Activated CD4-positive, alpha-beta T cell treated with anti-CD3 and anti-CD28 coated beads for 24 hours (primary cell): ENCODE results near the gene DROSHA.

Experiments
- DNase-seq, 2 donors: peaks; one replicate each; pipeline ENCODE4 v3.0.0-alpha.2; 2020; ENCODE audit warnings: low read depth in 2 of 2

DROSHA gene

GRCh38 chr5:31530541-31531265, 1.2 kb downstream of the DROSHA start:
- DNase-seq = no peak

- DNase-seq = no peak
These were observed 8.9 kb downstream of the DROSHA start for GRCh38 chr5:31523041-31523440.

GRCh38 chr5:31516802-31517201, 15.1 kb downstream of the DROSHA start:
- no peak for DNase-seq

DNA sequence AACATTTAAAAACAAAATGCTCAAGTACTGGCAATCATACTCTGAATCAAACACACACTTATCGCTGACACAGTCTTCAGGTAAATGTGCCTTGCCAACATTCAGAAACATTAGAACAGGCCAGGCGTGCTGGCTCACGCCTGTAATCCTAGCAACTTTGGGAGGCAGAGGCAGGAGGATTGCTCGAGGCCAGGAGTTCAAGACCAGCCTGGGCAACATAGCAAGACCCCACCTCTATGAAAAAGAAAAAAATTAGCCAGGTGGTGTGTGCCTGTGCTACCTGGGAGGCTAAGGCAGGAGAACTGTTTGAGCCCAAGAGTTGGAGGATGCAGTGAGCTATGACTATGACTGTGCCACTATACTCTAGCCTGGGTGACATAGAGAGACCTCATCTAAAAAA, 20.6 kb downstream of the DROSHA start:
- DNase-seq = no peak

DNA sequence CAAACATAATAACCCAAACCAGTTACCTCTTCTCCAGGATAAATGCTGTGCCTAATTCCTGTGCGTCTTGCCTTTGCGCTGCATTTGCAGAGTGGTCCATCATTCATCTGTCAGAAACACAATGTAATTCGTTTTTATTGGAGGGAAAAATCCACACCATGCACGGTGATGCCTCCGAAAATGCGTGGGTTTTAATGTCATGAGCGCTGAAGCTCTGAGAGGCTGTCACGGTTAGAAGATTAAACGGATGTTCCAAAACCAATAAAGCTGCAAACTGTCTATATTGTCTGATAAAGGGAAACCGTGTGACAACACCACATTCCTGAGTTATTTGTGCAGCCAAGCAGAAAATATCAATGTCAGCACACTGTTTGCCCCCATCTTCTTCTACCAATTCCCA, 27.4 kb downstream of the DROSHA start:
- DNase-seq = no peak

GRCh38 chr5:31502506-31502905, 29.4 kb downstream of the DROSHA start:
- DNase-seq = no peak

DNA sequence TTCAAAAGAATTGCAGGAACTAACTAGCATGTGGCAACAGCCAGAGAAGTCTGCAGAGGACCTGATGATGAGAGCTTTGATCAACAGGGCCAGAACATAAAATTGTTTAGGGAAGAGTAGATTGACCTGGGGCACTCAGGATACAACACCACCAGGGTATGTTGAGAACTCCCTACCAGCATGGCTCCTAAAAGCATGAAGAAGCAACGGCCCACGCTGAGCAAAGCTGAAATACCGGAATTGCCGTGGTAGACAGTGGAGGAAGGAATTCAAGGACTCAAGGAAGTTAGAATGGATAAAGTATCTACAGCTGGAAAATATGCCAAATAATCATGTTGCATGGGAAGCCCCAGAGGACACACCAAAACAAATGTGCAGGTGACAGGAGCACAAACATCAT, 31.6 kb downstream of the DROSHA start:
- no peak for DNase-seq

DNA sequence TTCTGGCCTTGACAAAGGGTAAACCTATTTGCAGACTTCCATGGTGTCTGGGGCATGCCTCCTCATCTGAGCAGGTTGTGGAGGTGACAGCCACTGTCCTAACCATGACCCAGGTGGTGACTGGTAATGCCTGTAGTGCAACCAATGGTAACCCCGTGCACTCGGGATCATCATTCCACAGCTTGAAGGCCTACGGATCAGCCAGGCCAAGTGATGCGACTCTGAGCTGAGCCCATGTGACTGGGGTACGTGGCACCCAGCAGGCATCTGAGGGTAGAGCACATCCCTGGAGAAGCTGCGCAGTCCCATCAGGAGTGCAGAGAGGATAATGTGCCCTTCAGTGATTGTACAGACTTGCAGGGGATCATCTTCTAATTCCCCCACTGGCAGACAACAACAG, 35.0 kb downstream of the DROSHA start:
- no peak for DNase-seq

GRCh38 chr5:31496301-31496700, 35.6 kb downstream of the DROSHA start:
- DNase-seq = no peak

DNA sequence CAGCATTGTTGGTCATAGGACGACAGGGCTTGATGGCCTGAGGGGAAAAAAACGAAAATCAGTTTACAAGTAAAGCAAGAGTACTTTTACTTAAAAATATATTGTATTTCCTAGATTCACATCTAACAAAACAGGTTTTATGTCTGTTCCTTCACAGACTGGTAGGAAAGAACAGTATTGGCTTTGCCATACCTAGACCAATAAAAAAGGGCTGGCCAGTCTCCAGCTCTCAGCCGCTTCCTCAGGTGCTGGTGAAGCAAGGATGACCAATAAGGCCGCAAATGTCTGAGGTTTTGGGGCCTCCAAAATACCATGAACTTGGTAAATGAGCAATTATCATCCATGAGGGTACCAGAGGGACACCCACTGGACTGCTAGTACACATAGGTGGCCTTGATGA, 36.6 kb downstream of the DROSHA start:
- DNase-seq = no peak

DNA sequence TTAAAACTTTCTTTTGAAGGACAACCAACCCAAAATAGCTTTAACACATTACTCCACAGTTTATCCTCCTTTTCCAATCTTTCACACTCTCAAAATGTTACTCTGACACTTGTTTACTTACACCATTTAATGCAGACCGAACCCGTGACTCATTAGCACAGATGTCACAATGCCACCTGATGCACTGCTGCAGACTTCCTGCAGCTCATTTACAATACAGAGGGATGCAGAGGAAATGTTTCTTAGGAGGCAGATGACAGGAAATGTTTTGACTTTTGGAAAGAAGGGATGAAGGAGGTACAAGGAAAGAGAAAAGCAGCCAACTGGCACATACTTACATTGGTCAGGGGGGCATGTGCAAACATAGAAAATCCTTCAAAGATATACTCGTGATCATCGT, 39.0 kb downstream of the DROSHA start:
- no peak for DNase-seq

- DNase-seq = no peak
These were observed 44.4 kb downstream of the DROSHA start for GRCh38 chr5:31487506-31487905.

DNA sequence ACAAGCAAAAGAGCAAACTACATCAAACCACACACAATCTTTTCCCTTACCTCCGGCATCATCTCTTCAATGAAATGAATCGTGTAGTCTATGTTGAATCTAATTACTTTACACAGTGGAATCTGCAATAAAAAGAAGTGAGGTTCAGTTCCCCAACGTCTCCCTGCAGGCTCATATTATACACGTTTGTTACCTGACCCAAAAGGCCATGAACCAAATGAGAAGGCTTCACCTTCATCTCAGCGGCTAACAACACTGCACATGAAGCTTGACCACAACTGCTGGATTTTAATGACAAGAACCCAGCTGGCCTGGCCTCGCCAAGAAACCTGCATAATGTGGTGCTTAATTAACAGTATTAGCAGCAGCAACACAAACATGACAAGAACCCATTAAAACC, 45.5 kb downstream of the DROSHA start:
- DNase-seq = no peak

DNA sequence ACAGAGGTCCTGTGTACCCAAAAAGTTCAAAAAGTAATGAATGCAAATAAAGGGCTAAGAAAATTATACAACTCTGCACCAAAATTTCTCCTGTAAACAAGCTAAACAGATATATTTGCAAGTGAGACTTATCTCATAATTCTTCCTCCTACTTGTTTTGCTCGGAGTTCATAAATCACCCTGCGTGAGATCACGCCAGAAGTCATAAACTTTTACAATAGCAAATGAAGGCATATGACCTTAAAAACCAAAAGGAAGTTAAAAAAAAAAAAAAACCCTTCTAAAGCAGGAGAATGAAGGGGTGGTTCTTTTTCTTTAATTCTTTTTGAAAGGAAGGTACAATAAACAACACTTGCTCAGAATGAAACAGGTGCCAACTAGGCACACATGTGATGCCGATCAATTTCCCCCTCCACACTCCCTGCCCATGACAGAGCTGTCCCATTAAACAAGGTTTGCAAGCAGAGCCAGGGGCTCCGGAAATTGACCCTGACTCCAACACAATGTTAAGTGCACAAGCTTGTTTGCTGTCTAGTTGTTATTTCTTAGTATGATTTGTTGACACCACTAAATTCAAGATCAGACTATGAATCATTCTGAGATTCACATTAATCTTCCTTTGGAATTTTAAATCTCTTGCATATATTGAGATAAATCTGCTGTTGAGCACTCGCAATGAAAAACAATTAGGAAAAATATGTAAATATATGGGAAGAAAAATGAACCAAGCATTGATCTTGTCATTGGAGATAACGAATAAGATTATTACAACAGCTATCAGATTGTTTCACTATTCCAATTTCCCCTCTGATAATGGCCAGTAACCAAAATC, 46.3 kb downstream of the DROSHA start:
- no peak for DNase-seq

- DNase-seq = no peak
These were observed 50.2 kb downstream of the DROSHA start for GRCh38 chr5:31481531-31482165.

- DNase-seq = no peak
These were observed 52.2 kb downstream of the DROSHA start for GRCh38 chr5:31479706-31480105.

GRCh38 chr5:31478901-31479300, 53.0 kb downstream of the DROSHA start:
- DNase-seq = no peak

DNA sequence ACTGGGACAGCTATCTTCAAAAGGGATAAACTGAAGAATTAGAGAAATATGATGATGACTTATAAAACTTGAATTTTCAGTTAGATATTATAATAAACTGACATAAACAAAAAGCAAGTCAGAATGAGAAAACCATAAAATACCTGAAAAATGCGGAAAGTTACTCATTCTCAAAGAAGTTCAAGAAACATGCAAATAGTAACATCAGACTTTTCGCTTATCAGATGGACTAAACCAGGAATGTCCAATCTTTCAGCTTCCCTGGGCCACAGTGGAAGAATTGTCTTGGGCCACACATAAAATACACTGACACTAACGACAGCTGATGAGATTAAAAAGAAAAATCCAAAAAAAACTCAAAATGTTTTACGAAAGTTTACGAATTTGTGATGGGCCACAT, 53.9 kb downstream of the DROSHA start:
- no peak for DNase-seq

DNA sequence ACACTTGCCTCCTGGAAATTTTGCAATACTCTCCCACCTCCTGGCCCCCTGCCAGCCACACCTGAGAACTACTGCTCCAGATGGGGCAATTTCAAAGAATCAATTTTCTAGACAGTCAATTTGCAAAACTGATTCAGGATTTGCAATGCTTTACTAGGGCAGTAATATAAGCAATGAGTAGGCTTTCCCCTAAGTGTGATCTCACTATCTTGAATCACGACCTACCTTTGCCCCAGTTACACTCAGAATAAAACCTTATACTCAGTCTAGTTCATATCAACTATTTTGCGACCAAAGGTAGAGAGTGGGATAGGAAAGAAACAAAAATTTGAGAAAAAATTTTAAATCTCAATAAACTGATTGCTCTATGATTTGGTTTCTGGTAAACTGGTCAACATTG, 54.4 kb downstream of the DROSHA start:
- DNase-seq = no peak

DNA sequence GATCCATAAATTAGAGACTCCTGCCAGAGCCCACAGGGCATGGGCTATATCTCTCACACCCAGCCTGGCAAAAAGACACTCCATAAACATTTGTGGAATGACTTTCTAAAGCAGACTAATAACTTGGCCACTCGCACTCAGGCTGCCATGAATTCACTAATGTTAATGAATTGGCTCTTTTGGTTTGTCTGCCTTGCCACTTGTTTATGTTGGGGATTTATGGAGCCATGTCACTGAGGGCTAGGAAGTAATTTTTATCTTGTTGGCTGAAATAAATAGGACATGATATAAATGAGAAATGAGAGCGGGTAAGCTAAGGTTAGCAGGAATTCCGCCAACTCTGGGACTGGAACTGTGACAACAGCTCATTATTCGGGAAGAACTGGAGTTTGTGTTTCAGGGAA, 55.2 kb downstream of the DROSHA start:
- DNase-seq = no peak

DNA sequence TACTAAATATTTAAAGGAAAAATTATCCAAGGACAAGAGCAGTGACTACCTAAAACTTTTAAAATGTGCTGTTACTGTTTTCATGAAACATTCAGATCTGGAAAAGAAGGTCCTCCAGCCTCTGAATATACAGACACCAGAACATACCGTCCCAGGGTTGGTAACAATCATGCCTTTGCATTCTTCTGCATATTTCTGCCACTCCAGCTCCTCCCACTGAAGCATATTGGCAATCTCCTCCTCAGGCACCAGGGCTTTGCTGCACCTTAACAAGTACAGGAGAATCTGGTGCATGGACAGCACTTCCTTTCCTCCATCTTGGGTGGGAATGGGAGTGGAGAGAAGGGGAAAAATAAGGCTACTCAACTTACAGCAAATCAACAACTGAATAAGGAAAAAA, 60.0 kb downstream of the DROSHA start:
- no peak for DNase-seq

GRCh38 chr5:31471040-31471439, 60.9 kb downstream of the DROSHA start:
- DNase-seq = no peak

GRCh38 chr5:31470608-31471007, 61.3 kb downstream of the DROSHA start:
- no peak for DNase-seq
